Putamen (tissue), 1 donor: ENCODE data around the gene FOXN3.

Experiments used
- DNase-seq: peaks from one replicate; pipeline ENCODE4 v3.0.0-alpha.2; 2016; ENCODE audit warnings: low spot score

Gene FOXN3

DNA sequence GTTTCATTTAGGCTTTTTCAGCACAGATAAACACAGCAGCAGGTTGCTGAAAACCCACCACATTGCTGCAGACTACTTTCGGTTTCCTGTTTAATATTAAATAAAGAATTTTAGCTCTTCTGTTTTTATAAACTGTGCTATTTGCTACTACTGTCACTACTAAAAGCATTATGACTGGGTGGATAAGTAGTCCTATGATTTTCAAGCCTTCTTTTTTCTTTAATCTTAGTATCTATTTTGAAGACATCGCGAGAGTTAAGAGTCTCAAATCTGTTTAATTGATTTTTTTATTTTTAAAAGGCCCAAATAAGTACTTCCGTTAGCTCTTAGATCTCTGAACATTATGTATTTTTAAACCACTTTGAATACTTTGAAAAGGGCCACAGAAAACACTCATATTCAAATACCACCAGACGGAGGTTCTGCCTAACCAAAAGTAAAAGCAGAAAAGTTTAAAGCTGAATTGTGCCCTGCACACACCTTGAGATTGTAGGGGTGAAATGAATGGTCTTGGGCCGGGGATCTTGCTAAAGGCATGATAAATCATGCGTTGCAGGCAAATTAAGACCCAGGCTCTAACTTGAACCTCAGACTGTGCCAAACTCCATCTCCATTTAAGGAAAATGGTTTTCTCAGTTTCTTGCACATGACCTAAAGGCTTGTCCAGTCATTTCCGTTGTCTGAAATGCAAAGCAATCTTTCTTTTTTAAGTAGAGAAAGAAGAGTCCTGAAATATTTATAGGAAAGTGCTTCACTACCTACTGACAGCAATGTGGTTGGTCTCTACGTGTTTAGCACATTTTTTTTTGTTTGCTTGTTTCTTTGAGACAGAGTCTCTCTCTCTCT is 13.6 kb upstream of the FOXN3 start:
- no peak for DNase-seq

DNA sequence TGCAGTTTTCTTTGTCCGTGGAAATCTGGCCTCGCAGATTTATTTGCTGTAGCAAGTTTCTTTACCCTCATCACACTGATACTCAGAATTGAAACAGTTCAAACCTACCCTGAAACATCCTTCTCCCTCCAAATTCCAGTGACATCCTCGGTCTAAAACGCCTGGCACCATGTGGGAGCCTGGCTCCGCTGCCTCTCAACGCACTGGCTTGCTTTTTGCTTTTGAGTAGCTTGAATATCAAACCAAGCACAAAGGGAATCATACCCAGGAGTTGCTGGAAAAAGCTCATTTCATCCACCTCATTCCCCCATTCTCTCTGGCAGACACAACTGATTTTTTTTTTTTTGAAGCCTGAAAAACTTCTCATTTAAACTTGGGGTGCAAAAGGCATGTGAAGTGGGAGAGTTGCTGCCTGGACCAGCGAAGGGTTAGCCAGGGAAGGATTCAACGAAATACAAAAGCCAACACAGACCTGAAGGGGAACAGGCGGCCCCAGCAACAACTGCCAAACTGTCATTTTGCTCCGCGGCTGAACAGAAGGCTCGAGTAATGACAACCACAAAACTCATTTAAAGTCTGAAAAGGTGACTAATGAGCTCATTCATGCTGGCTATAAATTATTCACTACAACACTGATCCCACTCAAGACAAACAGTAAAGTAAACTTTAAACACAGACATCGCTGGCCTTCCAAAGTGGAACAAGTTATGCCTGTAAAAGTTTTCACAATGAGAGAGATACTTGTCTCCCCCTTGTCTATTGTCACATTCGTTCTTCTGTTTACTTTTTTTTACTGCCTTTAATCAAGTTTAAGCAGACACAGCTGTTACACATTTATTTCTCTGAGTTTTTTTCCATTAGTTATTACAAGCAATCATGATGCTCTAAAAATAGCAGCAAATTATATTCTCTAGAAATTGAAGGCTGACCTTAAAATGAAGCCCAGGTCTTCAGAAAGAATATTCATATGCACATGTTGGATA is 12.5 kb upstream of the FOXN3 start:
- DNase-seq, result no peak

DNA sequence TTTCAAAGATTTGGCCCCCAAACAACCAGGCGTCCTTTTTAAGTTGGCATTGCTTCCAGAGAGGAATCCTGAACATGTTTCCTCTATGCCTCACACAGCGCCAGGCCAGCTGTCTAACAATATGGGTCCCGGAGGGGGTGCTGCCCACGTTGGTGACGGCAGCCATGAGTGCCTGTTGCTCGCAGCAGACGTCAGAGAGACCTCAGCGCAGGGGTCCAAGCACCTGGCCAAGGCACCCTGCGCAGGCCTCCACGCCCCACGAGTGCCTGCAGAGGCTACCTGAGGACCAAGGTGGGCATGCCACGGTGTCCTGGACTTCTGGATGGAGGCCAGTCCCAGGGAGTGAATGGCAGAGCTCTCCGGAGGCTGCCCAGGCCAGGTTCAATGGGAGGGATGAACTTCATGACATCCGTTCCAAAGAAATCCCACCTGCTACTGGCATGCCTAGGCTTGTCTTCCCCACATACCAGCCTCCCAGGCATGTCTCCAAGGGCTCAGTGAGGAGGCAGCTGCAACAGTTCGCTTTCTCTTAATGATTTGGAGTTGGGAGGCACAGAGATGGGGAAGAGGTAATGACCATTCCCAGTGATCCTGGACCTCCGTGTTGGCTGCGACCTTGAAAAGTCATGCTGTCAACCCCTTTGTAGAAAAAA is 11.6 kb upstream of the FOXN3 start:
- DNase-seq, result no peak

DNA sequence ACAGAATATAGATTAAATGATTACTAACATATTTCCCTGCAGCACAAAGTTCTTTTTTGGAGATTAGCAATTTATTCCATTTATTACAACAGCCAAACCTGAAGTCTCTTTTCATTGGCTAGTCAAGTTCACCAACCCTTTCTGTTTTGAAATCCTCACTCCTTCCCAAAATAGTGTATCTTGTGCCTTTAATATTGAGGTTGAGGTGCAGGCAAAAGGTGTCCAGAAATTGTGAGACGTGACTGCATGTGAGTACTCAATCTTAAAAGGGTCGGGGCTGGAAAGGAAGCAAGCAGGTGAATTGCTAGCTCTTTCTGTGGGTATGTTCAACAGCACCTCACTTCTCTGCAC is 11.1 kb upstream of the FOXN3 start:
- DNase-seq, result no peak

DNA sequence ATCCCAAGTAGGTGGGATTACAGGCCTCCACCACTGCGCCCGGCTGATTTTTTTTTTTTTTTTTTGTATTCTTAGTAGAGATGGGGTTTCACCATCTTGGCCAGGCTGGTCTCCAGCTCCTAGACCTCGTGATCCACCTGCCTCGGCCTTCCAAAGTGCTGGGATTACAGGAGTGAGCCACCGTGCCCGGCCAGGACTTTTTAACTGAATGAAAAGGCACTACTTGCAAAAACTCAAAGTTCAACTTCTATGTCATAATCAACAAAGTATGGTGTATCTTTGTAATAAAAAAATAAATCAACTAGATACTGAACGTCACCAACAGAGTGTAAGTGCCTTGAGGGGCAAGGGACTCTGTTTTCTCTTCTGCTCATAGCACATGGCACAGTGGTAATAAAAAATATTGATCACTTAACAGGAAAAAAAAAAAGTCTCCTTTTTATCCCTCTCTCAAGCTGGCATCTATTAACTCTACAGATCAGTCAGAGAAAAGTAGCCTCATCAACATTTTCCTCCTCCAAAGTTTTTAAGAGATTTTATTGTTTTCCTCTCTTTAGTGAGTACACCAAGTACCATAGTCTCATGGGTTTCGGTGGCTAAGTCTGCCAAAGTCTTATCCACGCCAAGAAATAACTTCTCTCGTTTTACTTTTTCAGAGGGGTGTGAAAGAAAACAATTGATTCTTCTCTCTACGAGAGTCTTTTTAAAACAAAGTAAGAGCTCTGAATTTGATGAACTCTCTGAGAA is 10.6 kb upstream of the FOXN3 start:
- no peak for DNase-seq

DNA sequence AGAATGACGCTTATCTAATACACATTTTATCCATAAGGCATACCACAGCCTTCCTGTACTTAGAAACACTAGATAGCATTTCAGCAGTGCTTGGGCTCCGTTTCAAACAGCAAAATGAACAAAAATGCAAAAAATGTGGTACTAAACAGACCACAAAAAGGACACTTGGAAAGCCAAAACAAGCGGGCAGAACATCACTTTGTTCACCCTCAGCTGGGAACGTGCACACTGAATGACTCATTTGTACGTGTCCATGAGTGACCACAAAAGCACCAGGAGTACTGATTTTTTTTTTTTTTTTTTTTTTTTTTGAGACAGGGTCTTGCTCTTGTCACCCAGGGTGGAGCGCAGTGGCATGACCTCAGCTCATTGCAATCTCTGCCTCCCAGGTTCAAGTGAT is 8.9 kb upstream of the FOXN3 start:
- DNase-seq, result no peak

DNA sequence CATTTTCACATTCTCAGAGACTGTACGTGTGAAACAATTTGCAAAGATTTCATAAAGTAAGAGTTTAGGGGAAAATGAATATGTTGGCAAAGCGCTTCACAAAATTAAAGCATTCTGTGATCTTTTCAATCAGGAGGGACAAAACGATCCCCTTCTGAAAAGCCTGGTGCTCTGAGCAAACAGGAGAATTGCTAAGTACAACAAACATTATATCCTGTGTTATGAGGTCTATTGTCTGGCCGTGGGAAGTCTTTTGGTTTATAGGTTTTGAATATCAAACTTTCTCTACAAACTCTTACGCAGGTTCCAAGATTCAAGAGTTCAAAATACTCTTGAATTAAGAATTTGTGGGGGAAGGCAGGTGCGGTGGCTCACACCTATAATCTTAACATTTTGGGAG is 7.2 kb upstream of the FOXN3 start:
- DNase-seq, result no peak

DNA sequence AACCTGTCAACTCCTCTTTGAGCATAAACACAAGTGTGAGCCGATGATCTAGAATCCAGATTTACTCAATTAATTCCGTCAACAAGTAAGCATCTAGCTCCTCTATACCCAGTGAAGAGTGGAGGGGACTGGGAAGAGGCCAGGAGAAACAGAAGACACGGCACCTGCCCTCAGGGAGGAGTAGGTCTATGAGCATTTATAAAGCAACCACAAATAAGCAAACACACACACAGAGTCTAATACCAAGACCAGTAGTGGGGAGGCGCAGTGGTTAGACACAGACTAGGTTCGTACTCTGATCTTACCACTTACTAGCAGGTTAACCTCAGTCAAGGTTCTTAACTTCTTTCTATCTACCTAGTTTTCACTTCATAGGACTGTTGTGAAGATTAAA is 5.9 kb upstream of the FOXN3 start:
- DNase-seq, result no peak

DNA sequence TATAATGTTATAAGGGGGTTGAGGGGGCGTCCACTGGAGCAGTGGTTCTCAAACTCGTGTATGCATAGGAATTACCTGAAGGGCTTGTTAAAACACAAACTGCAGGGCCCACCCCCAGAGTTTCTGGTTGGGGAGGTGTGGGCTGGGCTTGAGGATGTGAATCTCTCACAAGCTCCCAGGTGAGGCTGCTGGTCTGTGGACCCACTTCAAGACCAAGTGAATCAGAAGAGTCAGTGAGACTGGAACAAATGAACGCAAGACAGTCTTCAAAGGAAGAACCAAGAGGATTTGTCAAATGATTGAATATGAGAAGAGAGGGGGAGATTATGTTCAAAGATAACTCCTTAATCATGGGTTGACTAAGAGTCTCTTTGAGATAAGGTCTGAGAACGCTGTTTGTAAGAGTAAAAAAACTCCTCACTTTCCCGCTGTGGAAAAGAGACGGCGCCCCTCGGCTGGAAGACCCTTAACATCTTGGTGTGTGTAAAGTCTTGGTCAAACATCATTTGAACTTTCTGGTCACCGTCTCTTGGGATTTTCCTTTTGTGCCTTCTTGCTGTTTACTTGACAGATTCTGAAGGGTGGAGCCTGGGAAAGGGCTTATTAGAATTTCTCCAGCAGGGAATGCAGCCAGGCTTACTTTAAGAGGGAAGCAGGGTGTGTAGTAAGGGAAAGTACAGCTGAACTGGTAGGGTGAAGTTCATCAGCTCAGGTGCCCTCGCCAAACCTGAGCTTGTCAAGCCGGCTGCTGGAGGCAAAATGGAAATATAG is 5.3 kb upstream of the FOXN3 start:
- DNase-seq, result no peak

DNA sequence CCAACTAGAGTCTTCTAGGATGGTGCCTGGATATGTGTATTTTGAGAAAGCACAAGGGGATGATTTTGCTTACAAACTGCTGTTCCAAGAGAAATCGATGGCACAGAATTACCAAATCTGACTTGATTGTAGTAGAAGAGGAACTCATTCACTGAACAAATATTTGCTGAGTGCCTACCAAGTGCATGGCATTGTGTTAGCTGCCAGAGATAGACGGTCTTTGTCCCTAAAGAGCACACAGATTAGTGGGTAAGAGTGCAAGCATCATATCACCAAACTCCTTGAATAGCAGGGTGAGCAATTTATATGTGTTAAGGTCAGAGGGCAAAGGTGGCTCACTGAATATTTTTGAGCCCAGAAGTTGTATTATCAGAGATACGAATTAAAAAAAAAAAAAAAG is 3.5 kb upstream of the FOXN3 start:
- DNase-seq, result no peak

DNA sequence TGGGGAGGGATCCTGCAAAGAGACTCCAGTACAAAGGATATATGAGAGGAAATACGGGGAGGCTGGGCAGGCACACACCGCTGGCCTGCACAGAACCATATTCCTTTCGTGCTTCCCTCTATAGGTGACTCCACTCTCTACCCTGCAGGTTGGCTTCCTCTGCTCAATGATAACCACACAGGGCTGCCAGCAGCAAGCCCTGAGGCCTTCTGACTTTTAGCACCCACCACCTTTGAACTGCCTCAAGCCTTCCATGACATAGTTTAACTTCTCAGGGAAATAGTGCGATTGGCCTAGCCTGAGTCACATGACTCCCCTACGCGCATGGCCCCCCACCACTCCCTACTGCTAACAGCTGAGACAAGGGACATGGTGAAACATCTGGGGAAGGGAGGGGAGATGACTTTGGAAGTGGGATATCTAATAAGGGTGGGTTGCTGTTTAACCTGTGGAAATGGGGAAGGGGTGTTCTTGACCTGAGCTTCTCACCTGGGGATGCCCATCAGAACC is 3.0 kb upstream of the FOXN3 start:
- DNase-seq, result no peak

DNA sequence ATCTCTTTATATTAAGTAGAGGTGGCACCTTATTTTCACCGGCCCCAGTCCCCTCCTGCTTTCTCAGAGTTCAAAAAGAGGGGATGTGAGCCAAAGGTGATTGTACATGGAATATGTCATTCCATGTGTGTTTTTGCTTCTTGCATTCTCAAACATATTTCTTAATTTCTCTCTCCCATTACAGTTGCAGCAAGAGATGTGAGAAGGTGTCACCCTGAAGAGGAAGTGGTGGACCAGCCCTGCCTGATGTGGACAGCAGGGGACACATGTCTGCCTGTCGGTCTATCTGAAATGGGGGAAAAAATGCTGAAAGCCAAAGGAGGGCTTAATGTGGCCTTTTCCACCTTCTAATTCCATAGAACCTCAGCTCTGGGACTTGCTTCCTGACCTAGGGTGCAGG is 1.9 kb upstream of the FOXN3 start:
- no peak for DNase-seq

DNA sequence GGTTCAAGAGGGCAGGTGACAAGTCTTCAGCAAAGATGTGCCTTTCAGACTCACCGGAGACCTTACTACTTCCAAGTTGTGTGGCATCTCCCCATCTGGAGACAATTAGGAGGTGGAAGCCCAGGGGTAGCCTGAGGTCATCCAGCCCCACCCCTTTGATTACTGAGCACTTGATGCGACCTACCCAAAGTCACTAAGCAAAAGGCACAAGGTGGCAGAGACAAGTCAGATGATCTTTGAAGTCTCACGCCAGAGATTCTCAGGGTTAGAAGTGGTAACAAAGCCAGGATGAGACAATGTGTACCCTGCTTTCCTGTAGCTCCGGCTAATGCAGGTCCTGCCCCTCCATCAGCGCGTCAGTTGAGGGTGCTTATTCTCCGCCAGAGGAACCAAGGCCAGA is 1.4 kb upstream of the FOXN3 start:
- no peak for DNase-seq

DNA sequence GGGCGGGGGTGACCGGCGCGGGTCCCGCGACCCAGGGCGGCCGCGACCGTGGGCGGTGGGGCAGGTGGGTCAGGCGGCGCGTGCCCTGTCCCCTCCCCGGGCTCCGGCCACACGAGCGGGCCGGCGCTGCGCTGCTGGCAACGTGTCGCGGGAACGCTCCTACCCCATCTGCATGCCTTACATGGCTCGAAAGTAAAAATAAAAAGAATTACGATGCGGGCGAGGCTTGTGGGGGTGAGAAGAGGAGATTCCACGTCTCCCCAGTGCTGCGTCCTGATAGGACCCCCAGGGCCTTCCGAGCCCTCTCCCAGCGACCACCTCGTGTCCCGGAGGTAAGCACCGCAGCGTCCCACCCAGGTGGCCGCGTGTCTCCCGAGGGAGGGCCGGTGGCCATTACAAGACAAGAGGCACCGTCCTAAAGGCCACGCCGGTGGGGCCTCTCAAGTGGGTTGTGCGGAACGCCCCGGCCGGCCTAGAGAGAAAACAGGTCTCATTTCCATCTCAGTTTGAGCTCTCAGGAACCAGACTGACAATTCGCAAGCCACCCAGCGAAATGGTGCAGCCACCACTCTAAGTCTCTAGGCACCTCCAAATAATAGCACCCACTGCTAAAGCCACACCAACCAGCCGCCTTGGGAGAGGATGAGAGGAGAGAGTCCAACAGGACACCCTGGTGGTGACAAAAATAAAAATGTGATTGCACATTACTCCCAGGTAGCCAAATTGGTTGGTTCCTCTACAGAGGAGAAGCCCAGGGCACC is 612 bp upstream of the FOXN3 start:
- DNase-seq, result peak; percentile 34

DNA sequence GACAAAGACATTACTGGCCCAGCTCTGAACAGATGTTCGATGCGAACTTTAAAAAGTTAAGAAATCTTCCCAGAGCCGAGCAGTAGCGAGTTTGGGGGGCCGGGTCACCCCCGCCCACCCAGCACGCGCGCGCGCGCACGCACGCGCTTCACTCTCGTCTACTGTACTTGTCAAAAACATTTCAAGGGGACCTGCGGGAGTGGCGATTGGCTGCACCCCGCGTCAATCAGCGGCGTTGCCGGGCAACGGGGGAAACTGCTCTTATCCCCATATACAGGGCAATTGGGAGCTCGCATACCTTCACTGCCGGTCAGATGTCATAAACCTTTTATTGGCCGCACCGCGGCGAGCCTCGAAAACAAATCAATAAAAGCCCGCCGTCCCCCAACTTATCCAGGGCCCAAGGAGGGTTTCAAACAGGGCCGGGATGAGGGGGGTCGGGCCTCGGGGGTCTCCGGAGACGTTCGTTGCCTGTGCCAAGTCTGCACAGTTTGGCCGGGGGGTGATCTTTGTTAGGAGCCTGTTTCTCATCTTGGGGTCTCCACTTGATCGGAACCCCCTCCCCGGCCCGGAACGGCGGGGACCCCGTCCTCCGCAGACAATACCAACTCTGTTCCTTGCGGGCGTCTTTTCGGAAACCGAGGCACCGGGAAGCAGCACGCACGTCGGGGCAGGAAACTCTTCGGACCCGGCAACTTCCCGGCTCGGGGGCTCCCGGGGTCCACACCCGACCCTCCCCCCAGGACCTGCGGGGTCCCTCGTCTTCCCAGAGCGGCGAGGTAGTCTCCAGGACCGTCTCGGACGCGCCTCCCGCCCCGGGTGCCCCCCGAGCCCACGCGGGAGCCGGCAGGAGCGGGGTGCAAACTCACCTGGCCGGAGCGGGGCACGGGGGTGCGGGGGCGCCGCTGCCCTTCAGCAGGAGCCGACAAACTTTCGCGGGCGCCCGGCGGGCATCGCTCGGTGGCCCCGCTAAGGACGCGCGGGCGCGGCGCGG is 734 bp downstream of the FOXN3 start:
- DNase-seq, result peak; percentile 97

DNA sequence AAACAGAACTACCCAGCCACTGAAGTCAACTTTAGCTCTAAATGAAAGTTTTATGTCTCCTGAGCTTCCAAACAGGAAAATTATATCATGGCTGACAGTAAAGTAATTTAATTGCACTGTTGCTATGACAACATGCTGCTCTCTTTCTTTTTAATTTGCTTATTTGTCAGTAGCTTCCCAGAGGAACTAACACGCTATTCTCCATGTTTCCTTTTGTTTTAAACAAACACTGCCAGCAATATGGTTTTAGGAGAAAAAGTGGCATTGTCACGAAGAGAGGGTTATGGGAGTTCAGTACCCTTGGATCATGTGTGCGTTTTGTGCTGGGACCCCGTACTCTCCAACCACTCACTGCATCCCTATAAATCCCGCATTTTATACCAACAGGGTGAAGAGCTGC is 1.9 kb downstream of the FOXN3 start:
- no peak for DNase-seq

DNA sequence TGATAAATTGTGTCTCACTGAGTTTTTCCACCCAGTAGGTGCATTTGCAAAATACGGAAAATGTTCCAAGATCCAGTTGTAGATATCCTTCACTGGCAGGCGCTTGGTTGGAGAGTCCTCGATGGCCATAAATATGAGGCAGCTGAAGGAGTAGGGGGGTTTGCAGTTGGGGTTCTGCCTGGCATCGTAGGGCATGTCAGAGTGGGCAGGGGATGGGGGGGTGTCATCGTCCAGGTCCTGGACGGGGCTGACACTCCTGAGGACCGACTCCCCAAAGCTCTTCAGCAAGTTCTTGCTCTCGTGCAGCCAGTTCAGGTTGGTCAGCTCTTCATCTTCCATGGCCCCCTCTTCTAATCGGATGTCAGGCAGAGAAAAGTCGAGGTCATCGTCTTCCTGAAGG is 5.1 kb downstream of the FOXN3 start:
- no peak for DNase-seq

DNA sequence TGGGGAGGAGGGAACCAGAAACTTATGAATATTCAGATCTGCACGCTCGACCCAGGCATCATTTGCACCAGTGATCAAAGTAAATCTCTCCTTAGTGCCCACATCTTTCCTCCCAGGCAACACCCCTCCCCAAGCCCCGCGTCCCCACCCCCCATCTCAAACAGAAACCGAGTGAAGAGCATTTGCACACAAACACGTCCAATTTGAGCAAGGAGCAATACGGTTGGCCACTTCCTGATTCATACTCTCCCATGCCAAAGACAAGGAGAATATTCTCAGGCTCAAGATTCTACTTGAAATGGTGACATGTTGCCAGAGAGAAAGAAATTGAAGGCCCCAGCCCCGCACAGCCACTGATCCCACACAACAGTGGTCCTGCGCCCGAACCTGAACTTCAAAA is 7.1 kb downstream of the FOXN3 start:
- DNase-seq, result no peak
